Suprapubic skin (tissue), 3 donors: ENCODE measurements around the gene PLEKHH1.

Source experiments
- CTCF ChIP-seq, 2 donors: fragments of 200-600 bp in 1 of 2; fragments of 450-650 bp in 1 of 2; sonication (generic) in 1 of 2; IDR thresholded peaks; one replicate each; pipeline ENCODE4 v1.5.1; 2016 to 2019; ENCODE audit warnings: antibody characterized with exemption in 2 of 2, mild to moderate bottlenecking in 1 of 2, moderate library complexity in 1 of 2
- EP300 ChIP-seq: sonication (generic); formaldehyde crosslinking; IDR thresholded peaks from one replicate; pipeline ENCODE4 v1.6.1; 2017; ENCODE audit warnings: antibody characterized with exemption

GRCh38 chr14:67602995-67603545, 70.0 kb downstream of the PLEKHH1 start:
- TF ChIP-seq EP300 (no peak), CTCF (IDR thresholded peaks at IDR 0.05) (no peak)
